ENCODE results near the gene PIR.
A peak's percentile ranks its signal among the peaks of the same experiment; 100 is the strongest.

The PIR gene

GRCh38 chrX:15349046-15349445, 144.1 kb downstream of the PIR start:
- DNase-seq (ENCODE audit: low spot score), result peak; percentile 50

GRCh38 chrX:15345976-15346375, 147.2 kb downstream of the PIR start:
- DNase-seq (ENCODE audit: low spot score), result no peak

GRCh38 chrX:15344106-15344505, 149.0 kb downstream of the PIR start:
- no peak for DNase-seq (ENCODE audit: low spot score)

- DNase-seq (ENCODE audit: low spot score), result no peak
Measured at GRCh38 chrX:15343075-15343476, 150.1 kb downstream of the PIR start.

- no peak for DNase-seq (ENCODE audit: low spot score)
Measured at GRCh38 chrX:15340867-15341266, 152.3 kb downstream of the PIR start.

GRCh38 chrX:15336023-15336413, 157.1 kb downstream of the PIR start:
- peak; percentile 16 for DNase-seq (ENCODE audit: low spot score)

- peak; percentile 72 for DNase-seq (ENCODE audit: low spot score)
Measured at GRCh38 chrX:15335135-15336022, 157.8 kb downstream of the PIR start, which contains the start of gene PIGA. Gene PIGA, minus strand, starts transcription at chrX:15335523. Its CDS starts 3,593 bp downstream, at chrX:15331930.
